Epithelial cell of esophagus (primary cell): Measurements from ENCODE around the gene YAP1.

ENCODE experiments used
- DNase-seq: peaks from one replicate; pipeline ENCODE4 v3.0.0; 2010; ENCODE audit warnings: low read depth
- H3K4me3 ChIP-seq: 2 replicates; pipeline ENCODE4 v1.5.1; 2011; ENCODE audit warnings: mild to moderate bottlenecking, low read length, control low read depth
- TF ChIP-seq, protein P1 (sequence below): IDR thresholded peaks from 2 replicates; pipeline ENCODE4 v1.5.1; 2011; ENCODE audit warnings: low read depth, mild to moderate bottlenecking, low read length, control low read depth, inconsistent platforms; ENCODE audit not compliant: insufficient read depth; ENCODE audit errors: missing control alignments

The YAP1 gene

DNA sequence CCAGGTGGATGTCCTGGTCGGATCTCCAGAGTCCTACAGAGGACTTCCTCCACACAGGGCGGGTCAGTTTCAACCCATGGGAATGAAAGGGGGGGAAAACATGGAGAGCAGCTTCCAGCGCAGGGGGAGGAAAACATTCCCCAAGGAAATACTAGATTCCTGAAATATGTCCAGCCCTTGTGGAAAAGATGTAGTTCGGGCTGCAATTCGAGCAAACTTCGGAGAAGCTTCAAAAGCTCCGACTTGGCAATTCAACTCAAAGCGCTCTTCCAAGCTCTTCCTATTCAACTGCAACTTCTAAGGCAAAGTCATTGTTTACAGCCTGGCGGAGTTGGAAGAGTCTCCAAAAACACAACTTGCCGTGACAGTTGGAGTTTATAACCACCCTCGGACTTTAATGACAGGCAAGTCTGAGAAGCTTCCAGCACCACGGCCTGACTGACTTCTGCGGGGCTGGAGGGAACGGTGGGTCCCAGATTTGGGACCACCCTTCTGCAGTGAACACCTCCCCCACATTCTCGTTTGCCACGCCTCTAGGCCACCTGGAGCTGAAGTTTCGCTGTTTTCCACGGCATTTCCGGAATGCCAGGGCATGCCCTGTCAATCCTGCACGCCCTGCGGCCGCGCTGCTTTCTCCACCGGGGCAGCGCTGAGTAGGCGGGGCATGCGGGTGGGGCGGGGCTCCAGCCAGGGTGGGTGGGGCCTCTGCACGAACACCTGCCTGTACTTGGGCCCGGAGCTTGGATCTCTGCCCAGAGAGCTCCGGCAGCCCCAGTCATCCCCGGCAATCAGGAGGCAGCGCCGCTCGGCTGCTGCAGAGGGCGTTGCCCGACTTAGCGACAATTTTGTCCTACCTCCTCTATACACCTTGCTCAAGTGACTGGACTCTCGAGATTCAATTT, 158.1 kb downstream of the YAP1 start:
- peak overlapping the region; percentile 47 for H3K4me3 ChIP-seq
- TF ChIP-seq, protein P1, sequence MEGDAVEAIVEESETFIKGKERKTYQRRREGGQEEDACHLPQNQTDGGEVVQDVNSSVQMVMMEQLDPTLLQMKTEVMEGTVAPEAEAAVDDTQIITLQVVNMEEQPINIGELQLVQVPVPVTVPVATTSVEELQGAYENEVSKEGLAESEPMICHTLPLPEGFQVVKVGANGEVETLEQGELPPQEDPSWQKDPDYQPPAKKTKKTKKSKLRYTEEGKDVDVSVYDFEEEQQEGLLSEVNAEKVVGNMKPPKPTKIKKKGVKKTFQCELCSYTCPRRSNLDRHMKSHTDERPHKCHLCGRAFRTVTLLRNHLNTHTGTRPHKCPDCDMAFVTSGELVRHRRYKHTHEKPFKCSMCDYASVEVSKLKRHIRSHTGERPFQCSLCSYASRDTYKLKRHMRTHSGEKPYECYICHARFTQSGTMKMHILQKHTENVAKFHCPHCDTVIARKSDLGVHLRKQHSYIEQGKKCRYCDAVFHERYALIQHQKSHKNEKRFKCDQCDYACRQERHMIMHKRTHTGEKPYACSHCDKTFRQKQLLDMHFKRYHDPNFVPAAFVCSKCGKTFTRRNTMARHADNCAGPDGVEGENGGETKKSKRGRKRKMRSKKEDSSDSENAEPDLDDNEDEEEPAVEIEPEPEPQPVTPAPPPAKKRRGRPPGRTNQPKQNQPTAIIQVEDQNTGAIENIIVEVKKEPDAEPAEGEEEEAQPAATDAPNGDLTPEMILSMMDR = peak; percentile 69
- DNase-seq = peak; percentile 98

DNA sequence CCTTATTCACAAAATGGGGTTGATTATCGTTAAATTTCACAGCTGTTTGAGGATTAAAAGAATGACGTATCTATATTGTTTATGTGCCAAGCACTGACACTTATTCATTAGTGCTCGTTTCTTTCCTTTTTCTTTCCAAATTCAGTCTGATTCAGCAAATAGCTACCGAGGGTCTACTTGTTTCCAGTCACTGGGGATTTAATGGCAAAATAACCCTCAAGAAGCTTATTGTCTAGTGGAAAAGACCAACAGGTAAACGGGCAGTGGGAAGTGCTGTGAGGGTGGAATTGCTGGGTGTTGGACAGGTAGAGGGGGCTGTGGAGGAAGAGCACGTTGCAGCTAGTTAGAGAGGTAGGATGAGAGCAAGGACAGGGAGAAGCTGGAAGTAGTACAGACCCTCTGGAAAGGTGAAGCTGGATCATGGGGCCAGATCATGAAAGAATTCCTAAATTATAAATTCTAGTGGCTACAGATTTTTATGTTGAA, 158.8 kb downstream of the YAP1 start:
- peak overlapping the region; percentile 0 for H3K4me3 ChIP-seq
- TF ChIP-seq, protein P1 = no peak
- DNase-seq = peak; percentile 20

DNA sequence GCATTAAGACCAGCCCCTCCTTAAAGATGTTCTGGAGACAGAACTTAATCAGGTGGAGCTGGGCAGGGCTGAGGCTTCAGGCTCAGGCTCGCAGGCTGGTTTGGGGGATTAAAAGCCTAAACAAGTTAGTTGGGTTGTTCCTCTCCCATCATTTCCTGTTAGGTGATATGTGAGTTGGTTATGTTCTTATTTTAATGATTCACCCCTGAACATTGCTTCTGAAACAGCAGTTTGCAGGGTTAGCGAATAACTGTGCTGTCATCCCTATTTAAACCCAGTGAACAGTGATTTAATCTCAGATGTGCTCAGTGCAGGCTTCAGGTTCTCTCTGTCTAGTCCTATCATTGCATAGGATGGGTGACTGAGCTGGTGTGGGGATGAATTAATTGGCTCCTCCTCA, 159.7 kb downstream of the YAP1 start:
- TF ChIP-seq, protein P1 = no peak
- no peak overlapping the region for H3K4me3 ChIP-seq
- DNase-seq = peak; percentile 98

DNA sequence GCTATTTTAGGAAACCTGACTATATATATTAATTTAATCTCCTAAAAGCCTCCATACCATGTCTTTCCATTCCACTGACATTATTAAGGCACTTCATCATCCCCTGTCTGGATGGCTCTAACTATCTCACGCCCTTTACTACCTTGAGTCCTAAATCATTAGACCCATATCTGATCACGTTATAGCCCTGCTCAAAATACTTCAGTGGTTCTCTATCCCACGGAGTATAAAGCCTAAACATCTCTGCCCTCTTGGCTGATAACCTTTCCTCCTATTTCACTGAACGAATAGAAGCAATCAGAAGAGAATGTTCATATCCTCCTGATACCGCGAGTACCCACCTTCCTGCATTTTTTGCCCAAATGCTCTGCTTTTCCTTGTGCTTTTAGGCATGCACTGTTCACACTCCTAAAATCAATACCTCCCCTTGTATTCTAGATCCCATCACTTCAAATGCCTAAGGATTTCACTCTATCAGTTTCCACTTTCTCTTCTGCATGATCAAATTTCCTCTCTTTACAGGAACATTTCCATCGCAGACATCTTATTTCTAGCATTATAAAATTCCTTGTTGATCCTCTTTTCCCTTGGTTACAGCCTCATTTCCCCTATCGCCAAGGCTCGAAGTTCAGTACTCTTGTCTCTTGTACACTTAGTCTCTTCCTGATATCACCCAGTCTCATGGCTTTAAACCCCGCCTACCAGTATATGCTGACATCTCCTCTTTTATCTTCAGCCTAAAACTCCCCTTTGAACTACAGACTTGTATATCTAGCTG, 162.0 kb downstream of the YAP1 start:
- TF ChIP-seq, protein P1 = no peak
- no peak overlapping the region for H3K4me3 ChIP-seq
- no peak for DNase-seq

DNA sequence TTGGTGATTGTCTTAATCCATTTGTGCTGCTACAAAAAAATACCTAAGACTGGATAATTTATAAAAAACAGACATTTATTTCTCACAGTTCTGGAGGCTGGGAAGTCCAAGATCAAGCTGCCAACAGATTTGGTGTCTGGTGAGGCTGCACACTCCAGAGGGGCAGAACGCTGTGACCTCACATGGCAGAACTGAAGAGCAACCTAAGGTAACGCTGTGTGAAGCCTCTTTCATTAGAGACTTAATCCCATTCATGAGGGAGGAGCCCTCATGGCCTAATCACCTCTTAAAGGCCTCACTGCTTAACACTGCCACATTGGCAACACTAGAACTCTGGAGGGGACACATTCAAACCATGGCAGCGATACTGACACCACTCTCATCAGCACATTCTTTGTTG, 164.4 kb downstream of the YAP1 start:
- DNase-seq = no peak
- TF ChIP-seq, protein P1 = no peak

DNA sequence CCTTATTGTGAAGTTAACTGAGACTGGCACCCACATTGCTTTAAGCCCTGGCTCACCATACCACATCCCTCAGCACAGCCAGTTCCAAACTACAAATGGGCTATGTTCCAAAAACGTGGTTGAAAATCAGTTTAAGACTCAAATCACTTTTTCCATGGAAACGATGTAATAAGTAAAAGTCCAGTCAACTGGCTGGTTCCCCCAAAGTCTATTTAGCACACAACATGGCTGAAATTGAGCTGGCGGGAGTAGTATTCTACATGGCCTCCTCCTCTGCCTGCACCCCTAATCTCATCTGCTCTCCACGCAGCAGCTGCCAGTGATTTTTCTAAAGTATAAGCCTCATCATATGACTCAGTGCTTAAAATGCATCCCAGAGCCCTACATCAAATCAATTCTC, 166.1 kb downstream of the YAP1 start:
- TF ChIP-seq, protein P1 = no peak
- no peak overlapping the region for H3K4me3 ChIP-seq
- no peak for DNase-seq

More for the DNA sequence above, 164.4 kb downstream of the YAP1 start:
- no peak overlapping the region for H3K4me3 ChIP-seq
